Kidney (tissue), 14 donors: ENCODE data around the gene PLCB2. TPM values are rescaled to one million over a fixed set of nuclear protein-coding genes. Genes with fewer than 3 reads are reported as not detected.

Experiments
- DNase-seq, 5 donors: peaks; one replicate each; pipeline ENCODE4 v3.0.0-alpha.2; 2013 to 2020
- FAIRE-seq: peaks from 2 replicates; lab custom pipeline; 2012; peaks lifted over from hg19 to GRCh38; lab: Jason Lieb, UNC
- H3K27ac ChIP-seq, 2 donors: one replicate each; pipeline ENCODE4 v1.7.0; 2013; ENCODE audit warnings: low read depth in 2 of 2, low read length in 2 of 2, inconsistent platforms in 1 of 2
- H3K27me3 ChIP-seq: one replicate; pipeline ENCODE4 v1.7.1; 2013; ENCODE audit warnings: low read length, inconsistent platforms; ENCODE audit not compliant: control insufficient read depth, insufficient read depth
- H3K36me3 ChIP-seq, 3 donors: one replicate each; pipeline versions ENCODE4 v1.7.0 to v1.7.1; 2013; ENCODE audit warnings: low read length in 3 of 3, control low read depth in 1 of 3, inconsistent platforms in 1 of 3; ENCODE audit not compliant: insufficient read depth in 3 of 3, control insufficient read depth in 2 of 3
- H3K4me1 ChIP-seq, 3 donors: one replicate each; pipeline versions ENCODE4 v1.7.0 to v1.7.1; 2013; ENCODE audit warnings: low read length in 3 of 3, inconsistent platforms in 1 of 3, low read depth in 1 of 3; ENCODE audit not compliant: control insufficient read depth in 2 of 3, insufficient read depth in 2 of 3
- H3K4me3 ChIP-seq, 3 donors: one replicate each; pipeline versions ENCODE4 v1.7.0 to v1.8.1; 2013; ENCODE audit warnings: low read length in 3 of 3, control low read depth in 1 of 3, inconsistent platforms in 1 of 3
- H3K9ac ChIP-seq, 3 donors: one replicate each; pipeline versions ENCODE4 v1.7.0 to v1.7.1; 2013; ENCODE audit warnings: low read length in 3 of 3, control low read depth in 1 of 3, inconsistent platforms in 1 of 3
- H3K9me3 ChIP-seq, 3 donors: one replicate each; pipeline versions ENCODE4 v1.7.0 to v1.7.1; 2013; ENCODE audit warnings: low read length in 3 of 3, control low read depth in 1 of 3, inconsistent platforms in 1 of 3; ENCODE audit not compliant: control insufficient read depth in 2 of 3, insufficient read depth in 1 of 3
- CTCF ChIP-seq: IDR thresholded peaks from 3 replicates; pipeline ENCODE4 v1.5.1; 2012; ENCODE audit warnings: mild to moderate bottlenecking, moderate library complexity, borderline replicate concordance; ENCODE audit not compliant: insufficient read depth; ENCODE audit errors: extremely low read depth
- intact Hi-C: fragments of 100-400 bp; cut with DNase I; formaldehyde crosslinking; loops from one replicate; pipeline ENCODE4 v1.11.1; 2022
- polyA plus RNA-seq: library from polyadenylated mRNA; stranded (reverse); fragments of 350-450 nt; fragmentation: Illumina TruSeq; extraction: RNeasy Lipid Tissue Mini Kit (QIAGEN cat#74804); gene quantifications from one replicate; pipeline ENCODE4 v1.2.3, GENCODE V29; 2014; ENCODE audit warnings: low read depth, low replicate concordance; ENCODE audit not compliant: insufficient read depth
- total RNA-seq: library from RNA; stranded (reverse); fragmentation: NEBNext Ultra II Directional; extraction: Animal tissue kit (Norgen Biotek cat#: 25700); gene quantifications from one replicate; pipeline ENCODE4 v1.2.1, GENCODE V29; 2021
- donor health status: control.
- donor health status: control.
- donor health status: control.
- donor health status: control.
- donor health status: control.
- donor health status: DM: yes; HTN: yes; CAD: no.
- donor health status: Normal renal cell carcinoma (clear cell type).

PLCB2 gene
- total and polyA plus RNA-seq, 2 donors from 2014 or later = 4.4 to 37.2 TPM

- H3K27ac ChIP-seq = no peak overlapping the region
- no peak for TF ChIP-seq CTCF
- no peak overlapping the region for H3K9ac ChIP-seq
- intact Hi-C loops = no loop called here
- H3K36me3 ChIP-seq = no peaks in the 10 kb centered on the region
- peaks cover 0 to 6% (median 2%) of the 10 kb centered on the region in 3 donors for H3K9me3 ChIP-seq
- FAIRE-seq (no peak), DNase-seq (no peak)
- no peak overlapping the region for H3K4me3 ChIP-seq
- H3K4me1 ChIP-seq = no peaks in the 10 kb centered on the region
- H3K27me3 ChIP-seq = no peaks in the 10 kb centered on the region
Measured at GRCh38 chr15:40300771-40301170, 7.0 kb downstream of the PLCB2 start.

- Histone ChIP-seq H3K9ac (no peak overlapping the region), H3K4me3 (no peak overlapping the region), H3K4me1 (no peaks in the 10 kb centered on the region), H3K36me3 (no peaks in the 10 kb centered on the region), H3K27ac (no peak overlapping the region), H3K27me3 (no peaks in the 10 kb centered on the region), H3K9me3 (peaks cover 0 to 6% (median 2%) of the 10 kb centered on the region in 3 donors)
- no peak for FAIRE-seq
- no peak for TF ChIP-seq CTCF
- no peak for DNase-seq
- intact Hi-C loops = no loop called here
Measured at GRCh38 chr15:40300367-40300766, 7.4 kb downstream of the PLCB2 start.

- FAIRE-seq (no peak), DNase-seq (peak in 1 of 5 donors; percentile 48)
- TF ChIP-seq CTCF = no peak
- Histone ChIP-seq H3K4me1 (no peaks in the 10 kb centered on the region), H3K36me3 (no peaks in the 10 kb centered on the region), H3K27ac (no peak overlapping the region), H3K4me3 (no peak overlapping the region), H3K9me3 (peaks cover 0 to 6% (median 2%) of the 10 kb centered on the region in 3 donors), H3K9ac (no peak overlapping the region), H3K27me3 (no peaks in the 10 kb centered on the region)
- intact Hi-C loops = no loop called here
Measured at GRCh38 chr15:40298216-40298935, 9.4 kb downstream of the PLCB2 start.

GRCh38 chr15:40297356-40297755 is 10.4 kb downstream of the PLCB2 start:
- H3K9ac ChIP-seq = no peak overlapping the region
- H3K36me3 ChIP-seq = no peaks in the 10 kb centered on the region
- H3K9me3 ChIP-seq = peaks cover 0 to 6% (median 2%) of the 10 kb centered on the region in 3 donors
- no peak for TF ChIP-seq CTCF
- FAIRE-seq (no peak), DNase-seq (no peak)
- no peak overlapping the region for H3K27ac ChIP-seq
- no peak overlapping the region for H3K4me3 ChIP-seq
- intact Hi-C loops = no loop called here
- H3K4me1 ChIP-seq = no peaks in the 10 kb centered on the region
- H3K27me3 ChIP-seq = no peaks in the 10 kb centered on the region
